BJ (cell line): ENCODE results near the gene CTNNB1. TPM values are rescaled to one million over a fixed set of nuclear protein-coding genes. Genes with fewer than 3 reads are reported as not detected.

ENCODE experiments used
- CTCF ChIA-PET: fragments of 350-600 bp; formaldehyde crosslinking; extraction: SDS; loops from one replicate; lab custom pipeline; 2021; ENCODE audit warnings: antibody characterized with exemption, inconsistent platforms; lab: Yijun Ruan, JAX
- POLR2A ChIA-PET: fragments of 300-600 bp; sonication (Branson Sonifier 250); formaldehyde crosslinking; extraction: SDS; loops from one replicate; lab custom pipeline; 2021; ENCODE audit warnings: antibody characterized with exemption; lab: Charles Lee
- DNase-seq: peaks from one replicate; pipeline ENCODE4 v3.0.0-alpha.2; 2011; ENCODE audit warnings: low read depth
- H3K27me3 ChIP-seq: 2 replicates; pipeline ENCODE4 v1.6.0; 2011; ENCODE audit warnings: low read length; ENCODE audit not compliant: control insufficient read depth, insufficient read depth
- H3K36me3 ChIP-seq: 2 replicates; pipeline ENCODE4 v1.5.1; 2011; ENCODE audit warnings: low read length; ENCODE audit not compliant: control insufficient read depth, insufficient read depth
- H3K4me3 ChIP-seq: 2 replicates; pipeline ENCODE4 v1.5.1; 2011; ENCODE audit warnings: low read depth, mild to moderate bottlenecking, control low read depth, low read length
- polyA minus RNA-seq: library from RNA; depleted of rRNA, polyadenylated mRNA; stranded (reverse); fragments of >200 nt; gene quantifications from 2 replicates; pipeline ENCODE4 v1.2.3, GENCODE V29; 2011; rRNA and poly(A)+ RNA removed
- polyA plus RNA-seq: library from polyadenylated mRNA; depleted of rRNA; stranded (reverse); fragments of >200 nt; gene quantifications from 2 replicates; pipeline ENCODE4 v1.2.3, GENCODE V29; 2011; rRNA removed
- TF ChIP-seq, protein P1 (sequence below): IDR thresholded peaks from 2 replicates; pipeline ENCODE4 v1.5.1; 2011; ENCODE audit warnings: low read depth, mild to moderate bottlenecking, control low read depth, inconsistent platforms, low read length, moderate library complexity; ENCODE audit not compliant: insufficient read depth

CTNNB1 gene
- polyA plus RNA-seq = 423 and 496 TPM in 2 replicates
- polyA minus RNA-seq = 856 and 1,505 TPM in 2 replicates

DNA sequence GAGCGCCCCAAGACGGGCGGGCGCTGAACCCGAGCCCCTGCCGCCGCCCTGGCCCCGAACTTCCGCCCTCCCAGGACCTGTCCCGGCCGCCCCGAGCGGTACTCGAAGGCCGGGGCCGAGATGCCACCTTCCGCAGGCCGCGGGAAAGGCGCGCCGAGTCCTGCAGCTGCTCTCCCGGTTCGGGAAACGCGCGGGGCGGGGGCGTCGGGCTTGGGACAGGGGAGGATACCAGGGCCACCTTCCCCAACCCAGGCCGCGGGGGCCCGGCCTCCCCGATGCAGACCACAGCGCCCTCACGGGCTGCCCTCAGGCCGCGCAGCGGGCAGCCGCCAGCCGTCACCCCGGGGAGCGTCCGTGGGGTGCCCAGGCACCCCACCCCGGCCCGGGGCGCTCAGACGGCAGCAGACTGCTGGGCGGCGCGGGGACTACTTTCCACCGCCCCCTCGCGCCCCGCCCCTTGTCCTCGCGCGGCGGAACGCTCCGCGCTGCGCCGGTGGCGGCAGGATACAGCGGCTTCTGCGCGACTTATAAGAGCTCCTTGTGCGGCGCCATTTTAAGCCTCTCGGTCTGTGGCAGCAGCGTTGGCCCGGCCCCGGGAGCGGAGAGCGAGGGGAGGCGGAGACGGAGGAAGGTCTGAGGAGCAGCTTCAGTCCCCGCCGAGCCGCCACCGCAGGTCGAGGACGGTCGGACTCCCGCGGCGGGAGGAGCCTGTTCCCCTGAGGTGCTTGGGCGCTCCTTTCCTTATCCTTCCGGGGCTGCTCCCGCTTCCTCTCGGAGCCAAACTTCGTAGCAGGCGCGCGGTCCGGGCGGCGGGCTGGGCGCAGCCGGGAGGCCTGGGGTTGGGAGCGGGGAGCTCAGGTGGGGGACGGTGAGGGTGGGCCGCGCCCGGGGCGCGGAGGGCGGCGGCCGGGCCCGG lies at the start of gene CTNNB1:
Gene CTNNB1, plus strand, starts transcription at position 556 of the 916 bp plus-strand sequence. CDS start 24,564 bp downstream, outside the sequence.
- H3K27me3 ChIP-seq = no peaks in the 10 kb centered on the region
- TF ChIP-seq, protein P1, sequence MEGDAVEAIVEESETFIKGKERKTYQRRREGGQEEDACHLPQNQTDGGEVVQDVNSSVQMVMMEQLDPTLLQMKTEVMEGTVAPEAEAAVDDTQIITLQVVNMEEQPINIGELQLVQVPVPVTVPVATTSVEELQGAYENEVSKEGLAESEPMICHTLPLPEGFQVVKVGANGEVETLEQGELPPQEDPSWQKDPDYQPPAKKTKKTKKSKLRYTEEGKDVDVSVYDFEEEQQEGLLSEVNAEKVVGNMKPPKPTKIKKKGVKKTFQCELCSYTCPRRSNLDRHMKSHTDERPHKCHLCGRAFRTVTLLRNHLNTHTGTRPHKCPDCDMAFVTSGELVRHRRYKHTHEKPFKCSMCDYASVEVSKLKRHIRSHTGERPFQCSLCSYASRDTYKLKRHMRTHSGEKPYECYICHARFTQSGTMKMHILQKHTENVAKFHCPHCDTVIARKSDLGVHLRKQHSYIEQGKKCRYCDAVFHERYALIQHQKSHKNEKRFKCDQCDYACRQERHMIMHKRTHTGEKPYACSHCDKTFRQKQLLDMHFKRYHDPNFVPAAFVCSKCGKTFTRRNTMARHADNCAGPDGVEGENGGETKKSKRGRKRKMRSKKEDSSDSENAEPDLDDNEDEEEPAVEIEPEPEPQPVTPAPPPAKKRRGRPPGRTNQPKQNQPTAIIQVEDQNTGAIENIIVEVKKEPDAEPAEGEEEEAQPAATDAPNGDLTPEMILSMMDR = no peak
- H3K36me3 ChIP-seq = no peaks in the 10 kb centered on the region
- ChIA-PET CTCF (interaction anchor here (1.0 to 1.5 kb wide), 4 partner anchors 11 to 619 kb away, joined by 3 to 4 read pairs (median 4); no protein-coding TSS in a partner anchor), POLR2A (interaction anchor here (0.7 to 1.1 kb wide), 3 partner anchors 11 to 903 kb away, joined by 3 to 6 read pairs (median 3); no protein-coding TSS in a partner anchor)
- DNase-seq = peak; percentile 32
- peak within 1 kb of the TSS; percentile 100 for H3K4me3 ChIP-seq

- TF ChIP-seq, protein P1 = no peak
- POLR2A ChIA-PET = no interaction called here
Measured at GRCh38 chr3:41155834-41156233, 43.5 kb upstream of the CTNNB1 start.

GRCh38 chr3:41158947-41159346 lies 40.4 kb upstream of the CTNNB1 start:
- ChIA-PET POLR2A (no interaction called here), CTCF (no interaction called here)
- Histone ChIP-seq H3K36me3 (no peaks in the 10 kb centered on the region), H3K27me3 (no peaks in the 10 kb centered on the region), H3K4me3 (no peak overlapping the region)
- no peak for DNase-seq
- TF ChIP-seq, protein P1 = no peak

More at GRCh38 chr3:41155834-41156233, 43.5 kb upstream of the CTNNB1 start:
- Histone ChIP-seq H3K27me3 (no peaks in the 10 kb centered on the region), H3K36me3 (no peaks in the 10 kb centered on the region), H3K4me3 (no peak overlapping the region)
- DNase-seq = no peak
- CTCF ChIA-PET = no interaction called here

DNA sequence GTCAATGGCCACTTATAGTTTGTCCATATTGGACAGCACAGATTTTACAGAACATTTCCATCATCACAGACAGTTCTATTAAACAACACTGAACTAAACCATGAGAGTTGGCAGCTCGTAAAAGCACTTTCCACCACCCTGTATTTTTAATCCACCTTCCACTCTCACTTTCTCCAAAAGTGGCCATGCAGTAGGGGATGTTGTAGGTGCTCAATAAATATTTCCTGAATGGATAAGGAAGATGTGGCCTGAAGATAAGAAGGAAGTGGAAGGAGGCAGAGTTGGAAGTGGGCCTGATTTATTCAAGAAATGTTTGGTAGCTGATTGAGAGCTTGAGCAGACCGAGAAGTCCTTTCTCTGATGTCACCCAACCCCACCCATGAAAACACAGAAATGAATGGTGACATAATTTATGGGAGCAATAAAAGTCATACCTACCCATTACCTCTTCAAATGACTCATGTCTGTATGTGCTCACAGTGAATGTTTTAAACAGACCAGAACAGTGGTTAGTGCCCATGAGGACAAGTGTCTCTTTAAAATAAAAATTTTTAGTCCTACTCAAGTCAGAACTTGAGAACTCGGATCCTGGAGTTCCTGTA lies 39.6 kb upstream of the CTNNB1 start:
- no peak for DNase-seq
- POLR2A ChIA-PET = no interaction called here
- Histone ChIP-seq H3K4me3 (no peak overlapping the region), H3K27me3 (no peaks in the 10 kb centered on the region), H3K36me3 (no peaks in the 10 kb centered on the region)
- TF ChIP-seq, protein P1 = no peak
- CTCF ChIA-PET = no interaction called here

GRCh38 chr3:41162541-41162940 lies 36.8 kb upstream of the CTNNB1 start:
- Histone ChIP-seq H3K27me3 (no peaks in the 10 kb centered on the region), H3K4me3 (no peak overlapping the region), H3K36me3 (no peaks in the 10 kb centered on the region)
- TF ChIP-seq, protein P1 = no peak
- no peak for DNase-seq
- ChIA-PET CTCF (interaction anchor here (0.6 kb wide), 1 partner anchor 41 kb away, joined by 3 read pairs; no protein-coding TSS in a partner anchor), POLR2A (no interaction called here)
